Parathyroid adenoma (tissue), 2 donors: ENCODE measurements around the gene PIP5KL1.
A peak's percentile ranks its signal among the peaks of the same experiment; 100 is the strongest.

Experiments used
- H2AFZ ChIP-seq: fragments of 300-600 bp; sonication (generic); one replicate; pipeline ENCODE4 v1.7.0; 2017; ENCODE audit warnings: antibody characterized with exemption, mild to moderate bottlenecking
- H3K27ac ChIP-seq: fragments of 300-600 bp; sonication (generic); one replicate; pipeline ENCODE4 v1.7.0; 2017
- H3K27me3 ChIP-seq: fragments of 300-600 bp; sonication (generic); one replicate; pipeline ENCODE4 v1.7.0; 2017; ENCODE audit warnings: low read length; ENCODE audit not compliant: control insufficient read depth, insufficient read depth
- H3K36me3 ChIP-seq: fragments of 300-600 bp; sonication (generic); one replicate; pipeline ENCODE4 v1.7.0; 2017; ENCODE audit warnings: low read length; ENCODE audit not compliant: control insufficient read depth, insufficient read depth
- H3K4me1 ChIP-seq: fragments of 300-600 bp; sonication (generic); one replicate; pipeline ENCODE4 v1.7.0; 2017; ENCODE audit warnings: control low read depth
- H3K4me2 ChIP-seq: fragments of 300-600 bp; sonication (generic); one replicate; pipeline ENCODE4 v1.7.0; 2017; ENCODE audit warnings: low read length
- H3K4me3 ChIP-seq: fragments of 300-600 bp; sonication (generic); one replicate; pipeline ENCODE4 v1.7.0; 2017; ENCODE audit warnings: low read depth, low read length
- H3K79me2 ChIP-seq: fragments of 300-600 bp; sonication (generic); one replicate; pipeline ENCODE4 v1.7.0; 2017; ENCODE audit warnings: control low read depth
- H3K9ac ChIP-seq: fragments of 300-600 bp; sonication (generic); one replicate; pipeline ENCODE4 v1.7.0; 2017; ENCODE audit warnings: mild to moderate bottlenecking
- H3K9me3 ChIP-seq: fragments of 300-600 bp; sonication (generic); one replicate; pipeline ENCODE4 v1.7.0; 2017; ENCODE audit warnings: low read length; ENCODE audit not compliant: control insufficient read depth
- CTCF ChIP-seq: fragments of 300-600 bp; sonication (generic); IDR thresholded peaks from one replicate; pipeline ENCODE4 v1.7.0; 2017; ENCODE audit warnings: antibody characterized with exemption, mild to moderate bottlenecking
- donor health status: primary hyperparathyroidism.

Gene PIP5KL1

DNA sequence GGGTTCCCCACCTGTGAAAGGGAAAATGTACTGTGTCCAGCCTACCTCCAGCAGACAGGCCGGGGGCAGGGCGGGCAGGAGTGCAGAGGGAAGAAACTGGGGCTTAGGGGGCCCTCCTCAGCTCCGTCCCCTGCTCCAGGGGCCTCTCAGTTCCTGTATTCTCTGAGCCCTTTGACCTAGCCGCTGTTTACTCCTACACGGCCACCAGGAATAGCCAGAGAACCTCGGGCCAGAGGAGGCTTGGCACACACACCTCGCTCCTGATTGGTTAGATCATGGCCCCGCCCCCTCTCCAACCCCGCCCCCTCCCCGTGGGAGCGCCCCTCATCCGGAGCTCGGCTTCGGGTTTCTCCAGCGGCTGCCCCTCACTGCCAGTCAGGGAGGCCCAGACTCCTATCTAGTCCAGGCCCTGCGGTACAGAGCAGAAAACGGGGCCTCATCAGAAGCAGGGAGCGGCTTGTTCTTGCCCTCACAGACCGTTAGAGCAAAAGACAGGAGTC is 33.3 kb downstream of the PIP5KL1 start:
- peaks cover 3% of the 10 kb centered on the region for H3K4me1 ChIP-seq
- no peaks in the 10 kb centered on the region for H3K27me3 ChIP-seq
- H3K9me3 ChIP-seq, result no peaks in the 10 kb centered on the region
- H3K4me2 ChIP-seq, result no peak overlapping the region
- H3K36me3 ChIP-seq, result no peaks in the 10 kb centered on the region
- TF ChIP-seq CTCF, result no peak
- H3K9ac ChIP-seq, result no peak overlapping the region
- H3K27ac ChIP-seq, result peak overlapping the region; percentile 24
- no peak overlapping the region for H2AFZ ChIP-seq
- no peaks in the 10 kb centered on the region for H3K79me2 ChIP-seq
- H3K4me3 ChIP-seq, result peak overlapping the region; percentile 16

GRCh38 chr9:127896395-127897192 is 34.0 kb downstream of the PIP5KL1 start:
- H3K4me1 ChIP-seq, result peaks cover 3% of the 10 kb centered on the region
- H3K4me2 ChIP-seq, result no peak overlapping the region
- no peak overlapping the region for H3K27ac ChIP-seq
- no peak for TF ChIP-seq CTCF
- no peaks in the 10 kb centered on the region for H3K9me3 ChIP-seq
- no peak overlapping the region for H3K4me3 ChIP-seq
- H3K9ac ChIP-seq, result no peak overlapping the region
- H3K79me2 ChIP-seq, result no peaks in the 10 kb centered on the region
- H2AFZ ChIP-seq, result no peak overlapping the region
- no peaks in the 10 kb centered on the region for H3K27me3 ChIP-seq
- H3K36me3 ChIP-seq, result no peaks in the 10 kb centered on the region

DNA sequence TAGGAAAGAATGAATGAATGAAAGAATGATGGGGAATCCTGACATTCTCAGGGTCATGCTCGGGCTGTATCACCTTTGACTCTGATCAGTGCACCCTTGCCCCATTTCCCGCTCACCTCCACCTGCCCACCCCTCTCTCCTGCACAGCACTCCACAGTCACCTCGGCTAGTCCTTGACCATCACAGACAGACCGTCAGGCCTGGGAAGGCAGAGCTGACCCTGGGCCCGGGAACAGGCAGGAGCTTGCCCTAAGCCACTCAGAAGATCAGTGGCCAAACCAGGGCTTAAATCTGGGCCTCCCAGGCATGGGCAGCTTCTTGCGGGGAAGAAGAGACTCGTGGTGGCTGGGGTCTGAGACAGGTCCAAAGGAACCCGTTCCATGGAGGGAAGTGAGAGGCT is 34.8 kb downstream of the PIP5KL1 start:
- Histone ChIP-seq H3K79me2 (no peaks in the 10 kb centered on the region), H3K9me3 (no peaks in the 10 kb centered on the region), H3K27me3 (no peaks in the 10 kb centered on the region), H3K36me3 (no peaks in the 10 kb centered on the region), H3K4me2 (no peak overlapping the region), H3K9ac (no peak overlapping the region), H3K27ac (no peak overlapping the region), H3K4me1 (peaks cover 3% of the 10 kb centered on the region), H3K4me3 (no peak overlapping the region), H2AFZ (no peak overlapping the region)
- no peak for TF ChIP-seq CTCF

DNA sequence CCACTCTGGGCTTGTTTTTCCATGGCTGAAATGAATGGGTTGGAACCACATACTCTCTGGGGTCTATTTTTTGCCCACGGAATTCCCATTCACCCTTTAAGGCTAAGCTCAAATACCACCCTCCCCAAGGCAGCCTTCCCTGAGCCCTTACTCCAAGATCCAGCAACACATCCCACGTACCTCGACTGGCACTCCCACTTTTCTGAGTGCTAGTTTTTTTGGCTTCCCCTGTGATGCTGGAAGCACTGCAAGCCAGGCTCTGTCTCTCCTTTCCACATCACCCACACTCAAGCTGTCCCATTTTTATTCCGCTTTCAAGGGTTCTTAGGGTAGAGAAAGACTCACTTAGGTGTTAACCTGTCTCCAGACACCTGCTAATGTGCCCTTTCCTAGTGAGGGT is 37.2 kb downstream of the PIP5KL1 start:
- Histone ChIP-seq H3K4me3 (no peak overlapping the region), H3K9me3 (no peaks in the 10 kb centered on the region), H3K4me2 (no peak overlapping the region), H3K4me1 (no peaks in the 10 kb centered on the region), H2AFZ (no peak overlapping the region), H3K27me3 (no peaks in the 10 kb centered on the region), H3K27ac (no peak overlapping the region), H3K36me3 (no peaks in the 10 kb centered on the region), H3K9ac (no peak overlapping the region), H3K79me2 (no peaks in the 10 kb centered on the region)
- no peak for TF ChIP-seq CTCF

DNA sequence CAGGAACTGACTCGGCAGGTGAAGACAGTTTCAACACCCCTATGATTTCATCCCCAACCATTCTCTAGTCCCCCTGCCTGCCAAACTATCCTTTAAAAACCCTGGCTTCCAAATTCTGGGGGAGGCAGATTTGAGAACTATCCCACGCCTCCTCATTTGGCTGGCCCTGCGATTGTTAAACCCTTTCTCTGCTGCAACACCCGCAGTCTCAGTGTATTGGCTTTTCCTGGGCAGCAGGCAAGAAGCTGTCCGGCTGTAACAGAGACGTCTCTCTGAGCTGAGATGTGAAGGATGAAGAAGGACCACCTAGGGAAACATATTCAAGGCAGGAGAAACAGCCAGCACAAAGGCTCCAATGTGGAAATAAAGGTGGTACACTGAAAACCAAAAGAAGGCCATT is 37.7 kb downstream of the PIP5KL1 start:
- Histone ChIP-seq H3K27ac (no peak overlapping the region), H3K36me3 (no peaks in the 10 kb centered on the region), H3K4me2 (no peak overlapping the region), H3K4me3 (no peak overlapping the region), H2AFZ (no peak overlapping the region), H3K79me2 (no peaks in the 10 kb centered on the region), H3K9me3 (no peaks in the 10 kb centered on the region), H3K27me3 (no peaks in the 10 kb centered on the region), H3K4me1 (no peaks in the 10 kb centered on the region), H3K9ac (no peak overlapping the region)
- no peak for TF ChIP-seq CTCF
